ENCODE measurements around the gene GNAT1.

GNAT1 gene

GRCh38 chr3:50154476-50154839, 37.0 kb upstream of the GNAT1 start:
- Histone ChIP-seq H3K27ac (ENCODE audit: low read depth in 2 of 2, low read length in 2 of 2) (no peak overlapping the region), H3K9me3 (ENCODE audit: control insufficient read depth in 2 of 2, low read length in 2 of 2) (no peaks in the 10 kb centered on the region), H3K4me1 (ENCODE audit: control insufficient read depth in 2 of 2, insufficient read depth in 2 of 2, low read length in 2 of 2) (peaks cover 22 to 24% of the 10 kb centered on the region in 2 donors), H3K27me3 (ENCODE audit: control insufficient read depth in 2 of 2, insufficient read depth in 2 of 2, low read length in 2 of 2) (peaks cover 0 to 5% of the 10 kb centered on the region in 2 donors), H3K4me3 (ENCODE audit: low read length in 2 of 2) (peak overlapping the region; percentile 48), H3K36me3 (ENCODE audit: control insufficient read depth in 2 of 2, insufficient read depth in 2 of 2, low read length in 2 of 2) (no peaks in the 10 kb centered on the region), H3K9ac (ENCODE audit: low read depth in 1 of 2, low read length in 2 of 2) (peak overlapping the region; percentile 31 to 32)

GRCh38 chr3:50154840-50155490, 36.4 kb upstream of the GNAT1 start, which contains the start of gene SEMA3F:
TSS of gene SEMA3F (plus strand) at chr3:50155324. CDS start at chr3:50159623, 4,299 bp downstream.
- no peaks in the 10 kb centered on the region for H3K9me3 ChIP-seq (ENCODE audit: control insufficient read depth in 2 of 2, low read length in 2 of 2)
- peaks cover 24 to 26% of the 10 kb centered on the region in 2 donors for H3K4me1 ChIP-seq (ENCODE audit: control insufficient read depth in 2 of 2, insufficient read depth in 2 of 2, low read length in 2 of 2)
- H3K4me3 ChIP-seq (ENCODE audit: low read length in 2 of 2), result peak within 1 kb of the TSS; percentile 65 to 71
- peak within 1 kb of the TSS; percentile 73 to 79 for H3K9ac ChIP-seq (ENCODE audit: low read depth in 1 of 2, low read length in 2 of 2)
- H3K27me3 ChIP-seq (ENCODE audit: control insufficient read depth in 2 of 2, insufficient read depth in 2 of 2, low read length in 2 of 2), result peaks cover 0 to 5% of the 10 kb centered on the region in 2 donors
- peak within 1 kb of the TSS; percentile 65 to 71 for H3K27ac ChIP-seq (ENCODE audit: low read depth in 2 of 2, low read length in 2 of 2)
- H3K36me3 ChIP-seq (ENCODE audit: control insufficient read depth in 2 of 2, insufficient read depth in 2 of 2, low read length in 2 of 2), result no peaks in the 10 kb centered on the region

- peaks cover 24 to 32% of the 10 kb centered on the region in 2 donors for H3K4me1 ChIP-seq (ENCODE audit: control insufficient read depth in 2 of 2, insufficient read depth in 2 of 2, low read length in 2 of 2)
- H3K36me3 ChIP-seq (ENCODE audit: control insufficient read depth in 2 of 2, insufficient read depth in 2 of 2, low read length in 2 of 2), result no peaks in the 10 kb centered on the region
- H3K27me3 ChIP-seq (ENCODE audit: control insufficient read depth in 2 of 2, insufficient read depth in 2 of 2, low read length in 2 of 2), result peaks cover 0 to 5% of the 10 kb centered on the region in 2 donors
- H3K27ac ChIP-seq (ENCODE audit: low read depth in 2 of 2, low read length in 2 of 2), result peak overlapping the region; percentile 18 to 65
- peak overlapping the region; percentile 73 to 79 for H3K9ac ChIP-seq (ENCODE audit: low read depth in 1 of 2, low read length in 2 of 2)
- peak overlapping the region; percentile 65 to 71 for H3K4me3 ChIP-seq (ENCODE audit: low read length in 2 of 2)
- H3K9me3 ChIP-seq (ENCODE audit: control insufficient read depth in 2 of 2, low read length in 2 of 2), result no peaks in the 10 kb centered on the region
Measured at GRCh38 chr3:50155491-50155878, 35.9 kb upstream of the GNAT1 start.

- H3K9ac ChIP-seq (ENCODE audit: low read depth in 1 of 2, low read length in 2 of 2), result peak overlapping the region; percentile 73 to 79
- peaks cover 25 to 36% of the 10 kb centered on the region in 2 donors for H3K4me1 ChIP-seq (ENCODE audit: control insufficient read depth in 2 of 2, insufficient read depth in 2 of 2, low read length in 2 of 2)
- peaks cover 0 to 5% of the 10 kb centered on the region in 2 donors for H3K27me3 ChIP-seq (ENCODE audit: control insufficient read depth in 2 of 2, insufficient read depth in 2 of 2, low read length in 2 of 2)
- peak overlapping the region; percentile 18 to 65 for H3K27ac ChIP-seq (ENCODE audit: low read depth in 2 of 2, low read length in 2 of 2)
- peak overlapping the region; percentile 65 to 71 for H3K4me3 ChIP-seq (ENCODE audit: low read length in 2 of 2)
- H3K9me3 ChIP-seq (ENCODE audit: control insufficient read depth in 2 of 2, low read length in 2 of 2), result no peaks in the 10 kb centered on the region
- no peaks in the 10 kb centered on the region for H3K36me3 ChIP-seq (ENCODE audit: control insufficient read depth in 2 of 2, insufficient read depth in 2 of 2, low read length in 2 of 2)
Measured at GRCh38 chr3:50155891-50156290, 35.5 kb upstream of the GNAT1 start.

GRCh38 chr3:50156549-50157493, 34.6 kb upstream of the GNAT1 start:
- H3K9ac ChIP-seq (ENCODE audit: low read depth in 1 of 2, low read length in 2 of 2), result peak overlapping the region; percentile 73 to 79
- H3K4me1 ChIP-seq (ENCODE audit: control insufficient read depth in 2 of 2, insufficient read depth in 2 of 2, low read length in 2 of 2), result peaks cover 30 to 42% of the 10 kb centered on the region in 2 donors

GRCh38 chr3:50157827-50158529, 33.4 kb upstream of the GNAT1 start:
- H3K36me3 ChIP-seq (ENCODE audit: control insufficient read depth in 2 of 2, insufficient read depth in 2 of 2, low read length in 2 of 2), result no peaks in the 10 kb centered on the region
- H3K27me3 ChIP-seq (ENCODE audit: control insufficient read depth in 2 of 2, insufficient read depth in 2 of 2, low read length in 2 of 2), result peaks cover 0 to 5% of the 10 kb centered on the region in 2 donors
- H3K9me3 ChIP-seq (ENCODE audit: control insufficient read depth in 2 of 2, low read length in 2 of 2), result no peaks in the 10 kb centered on the region
- H3K4me1 ChIP-seq (ENCODE audit: control insufficient read depth in 2 of 2, insufficient read depth in 2 of 2, low read length in 2 of 2), result peaks cover 36 to 54% of the 10 kb centered on the region in 2 donors
- H3K4me3 ChIP-seq (ENCODE audit: low read length in 2 of 2), result no peak overlapping the region
- H3K27ac ChIP-seq (ENCODE audit: low read depth in 2 of 2, low read length in 2 of 2), result no peak overlapping the region
- no peak overlapping the region for H3K9ac ChIP-seq (ENCODE audit: low read depth in 1 of 2, low read length in 2 of 2)

More at GRCh38 chr3:50156549-50157493, 34.6 kb upstream of the GNAT1 start:
- Histone ChIP-seq H3K4me3 (ENCODE audit: low read length in 2 of 2) (peak overlapping the region; percentile 65 to 71), H3K9me3 (ENCODE audit: control insufficient read depth in 2 of 2, low read length in 2 of 2) (no peaks in the 10 kb centered on the region), H3K27ac (ENCODE audit: low read depth in 2 of 2, low read length in 2 of 2) (peak overlapping the region; percentile 63 to 65), H3K27me3 (ENCODE audit: control insufficient read depth in 2 of 2, insufficient read depth in 2 of 2, low read length in 2 of 2) (peaks cover 0 to 5% of the 10 kb centered on the region in 2 donors), H3K36me3 (ENCODE audit: control insufficient read depth in 2 of 2, insufficient read depth in 2 of 2, low read length in 2 of 2) (no peaks in the 10 kb centered on the region)

- no peak overlapping the region for H3K9ac ChIP-seq (ENCODE audit: low read depth in 1 of 2, low read length in 2 of 2)
- no peaks in the 10 kb centered on the region for H3K9me3 ChIP-seq (ENCODE audit: control insufficient read depth in 2 of 2, low read length in 2 of 2)
- H3K36me3 ChIP-seq (ENCODE audit: control insufficient read depth in 2 of 2, insufficient read depth in 2 of 2, low read length in 2 of 2), result no peaks in the 10 kb centered on the region
- H3K4me3 ChIP-seq (ENCODE audit: low read length in 2 of 2), result no peak overlapping the region
- H3K4me1 ChIP-seq (ENCODE audit: control insufficient read depth in 2 of 2, insufficient read depth in 2 of 2, low read length in 2 of 2), result peaks cover 40 to 57% of the 10 kb centered on the region in 2 donors
- H3K27me3 ChIP-seq (ENCODE audit: control insufficient read depth in 2 of 2, insufficient read depth in 2 of 2, low read length in 2 of 2), result peaks cover 0 to 5% of the 10 kb centered on the region in 2 donors
- no peak overlapping the region for H3K27ac ChIP-seq (ENCODE audit: low read depth in 2 of 2, low read length in 2 of 2)
Measured at GRCh38 chr3:50158530-50159146, 32.8 kb upstream of the GNAT1 start.

- no peak overlapping the region for H3K4me3 ChIP-seq (ENCODE audit: low read length in 2 of 2)
- no peaks in the 10 kb centered on the region for H3K9me3 ChIP-seq (ENCODE audit: control insufficient read depth in 2 of 2, low read length in 2 of 2)
- H3K4me1 ChIP-seq (ENCODE audit: control insufficient read depth in 2 of 2, insufficient read depth in 2 of 2, low read length in 2 of 2), result peaks cover 47 to 71% of the 10 kb centered on the region in 2 donors
- H3K27me3 ChIP-seq (ENCODE audit: control insufficient read depth in 2 of 2, insufficient read depth in 2 of 2, low read length in 2 of 2), result peaks cover 0 to 5% of the 10 kb centered on the region in 2 donors
- no peaks in the 10 kb centered on the region for H3K36me3 ChIP-seq (ENCODE audit: control insufficient read depth in 2 of 2, insufficient read depth in 2 of 2, low read length in 2 of 2)
- H3K9ac ChIP-seq (ENCODE audit: low read depth in 1 of 2, low read length in 2 of 2), result peak overlapping the region in 1 of 2 donors; percentile 64
- peak overlapping the region; percentile 74 to 77 for H3K27ac ChIP-seq (ENCODE audit: low read depth in 2 of 2, low read length in 2 of 2)
Measured at GRCh38 chr3:50160561-50160983, 30.8 kb upstream of the GNAT1 start.

GRCh38 chr3:50161320-50161719, 30.1 kb upstream of the GNAT1 start:
- no peaks in the 10 kb centered on the region for H3K9me3 ChIP-seq (ENCODE audit: control insufficient read depth in 2 of 2, low read length in 2 of 2)
- H3K4me3 ChIP-seq (ENCODE audit: low read length in 2 of 2), result no peak overlapping the region
- peak overlapping the region; percentile 52 to 64 for H3K9ac ChIP-seq (ENCODE audit: low read depth in 1 of 2, low read length in 2 of 2)
- peak overlapping the region; percentile 74 to 77 for H3K27ac ChIP-seq (ENCODE audit: low read depth in 2 of 2, low read length in 2 of 2)
- H3K36me3 ChIP-seq (ENCODE audit: control insufficient read depth in 2 of 2, insufficient read depth in 2 of 2, low read length in 2 of 2), result no peaks in the 10 kb centered on the region
- peaks cover 48 to 73% of the 10 kb centered on the region in 2 donors for H3K4me1 ChIP-seq (ENCODE audit: control insufficient read depth in 2 of 2, insufficient read depth in 2 of 2, low read length in 2 of 2)
- no peaks in the 10 kb centered on the region for H3K27me3 ChIP-seq (ENCODE audit: control insufficient read depth in 2 of 2, insufficient read depth in 2 of 2, low read length in 2 of 2)

Measured in mucosa of rectum (tissue), 2 donors.